Activated CD4-positive, alpha-beta memory T cell treated with anti-CD3 and anti-CD28 coated beads for 36 hours (primary cell): ENCODE results near the gene PLXNB1. TPM values are rescaled to one million over a fixed set of nuclear protein-coding genes. Genes with fewer than 3 reads are reported as not detected.
A peak's percentile ranks its signal among the peaks of the same experiment; 100 is the strongest.
"Not testable (repeated sequence)": the region's sequence is repeated elsewhere in the genome, so short reads cannot be mapped to it uniquely, and the experiment has no call there.

ENCODE experiments used
- CTCF ChIA-PET: fragments of 350-600 bp; sonication (Branson Sonifier 250); formaldehyde crosslinking; loops from one replicate; lab custom pipeline; 2021; ENCODE audit warnings: antibody characterized with exemption, inconsistent platforms; lab: Charles Lee
- POLR2A ChIA-PET: fragments of 350-600 bp; sonication (Branson Sonifier 250); formaldehyde crosslinking; loops from one replicate; lab custom pipeline; 2021; ENCODE audit warnings: antibody characterized with exemption; lab: Charles Lee
- DNase-seq: peaks from one replicate; pipeline ENCODE4 v3.0.0-alpha.2; 2020
- H3K27ac Mint-ChIP-seq: one replicate; pipeline ENCODE4 v1.8.0; 2021; ENCODE audit warnings: mixed read lengths
- H3K27me3 Mint-ChIP-seq: one replicate; pipeline ENCODE4 v1.8.0; 2021; ENCODE audit warnings: mixed read lengths
- H3K36me3 Mint-ChIP-seq: one replicate; pipeline ENCODE4 v1.8.0; 2021; ENCODE audit warnings: mixed read lengths
- H3K4me1 Mint-ChIP-seq: one replicate; pipeline ENCODE4 v1.8.0; 2021; ENCODE audit warnings: low read depth, mixed read lengths
- H3K4me3 Mint-ChIP-seq: one replicate; pipeline ENCODE4 v1.8.0; 2021; ENCODE audit warnings: mild to moderate bottlenecking, mixed read lengths
- H3K9me3 Mint-ChIP-seq: one replicate; pipeline ENCODE4 v1.8.0; 2021; ENCODE audit warnings: mixed read lengths
- intact Hi-C: fragments of 100-400 bp; cut with micrococcal nuclease; formaldehyde crosslinking; loops from one replicate; pipeline ENCODE4 v1.15.1; 2023
- total RNA-seq, 2 experiments: library from RNA; stranded (reverse); gene quantifications; one replicate each; pipeline ENCODE4 v1.2.3, GENCODE V29; 2021

The PLXNB1 gene
- 1 to 10 TPM; 3.2 to 3.8 TPM for total RNA-seq

GRCh38 chr3:48429960-48430707 is at the start of gene PLXNB1:
PLXNB1 (minus strand) TSS chr3:48430086; CDS start chr3:48424611, 5,475 bp downstream.
- intact Hi-C loops, result no loop called here
- no peak within 1 kb of the TSS for H3K27ac Mint-ChIP-seq
- H3K27me3 Mint-ChIP-seq, result no peaks in the 10 kb centered on the region
- DNase-seq, result peak; percentile 20
- ChIA-PET POLR2A (interaction anchor here (1.0 kb wide), 1 partner anchor 10 kb away, joined by 3 read pairs; the partner anchor contains the start of genes CCDC51 and TMA7), CTCF (interaction anchor here (1.2 to 2.4 kb wide), 2 partner anchors 29 to 119 kb away, joined by 4 to 11 read pairs; no protein-coding TSS in a partner anchor)
- H3K9me3 Mint-ChIP-seq, result no peaks in the 10 kb centered on the region
- H3K36me3 Mint-ChIP-seq, result peaks cover 4% of the 10 kb centered on the region
- H3K4me1 Mint-ChIP-seq, result peaks cover 5% of the 10 kb centered on the region
- H3K4me3 Mint-ChIP-seq, result peak within 1 kb of the TSS; percentile 69

GRCh38 chr3:48478626-48479555 is 49.0 kb upstream of the PLXNB1 start:
- CTCF ChIA-PET, result interaction anchor here (1.1 to 2.7 kb wide), 2 partner anchors 24 to 43 kb away, joined by 3 to 6 read pairs; no protein-coding TSS in a partner anchor
- Mint-ChIP-seq H3K27ac (peak overlapping the region; percentile 95), H3K9me3 (no peaks in the 10 kb centered on the region), H3K4me1 (peaks cover 39% of the 10 kb centered on the region), H3K27me3 (no peaks in the 10 kb centered on the region), H3K36me3 (peaks cover 2% of the 10 kb centered on the region), H3K4me3 (peak overlapping the region; percentile 76)
- POLR2A ChIA-PET, result interaction anchor here (1.2 to 1.7 kb wide), 3 partner anchors 11 to 25 kb away, joined by 3 to 6 read pairs (median 5); partner anchors contain the start of gene SHISA5
- DNase-seq, result peak; percentile 70
- intact Hi-C loops, result no loop called here

- CTCF ChIA-PET, result interaction anchor here (2.7 kb wide), 1 partner anchor 42 kb away, joined by 6 read pairs; no protein-coding TSS in a partner anchor
- H3K27ac Mint-ChIP-seq, result peak overlapping the region; percentile 95
- intact Hi-C loops, result no loop called here
- no peaks in the 10 kb centered on the region for H3K9me3 Mint-ChIP-seq
- POLR2A ChIA-PET, result interaction anchor here (1.7 kb wide), 1 partner anchor 26 kb away, joined by 5 read pairs; the partner anchor contains the start of gene SHISA5
- peaks cover 47% of the 10 kb centered on the region for H3K4me1 Mint-ChIP-seq
- H3K27me3 Mint-ChIP-seq, result no peaks in the 10 kb centered on the region
- peak overlapping the region; percentile 76 for H3K4me3 Mint-ChIP-seq
- DNase-seq, result no peak
- peaks cover 2% of the 10 kb centered on the region for H3K36me3 Mint-ChIP-seq
Observed at GRCh38 chr3:48477959-48478520, 48.2 kb upstream of the PLXNB1 start.

GRCh38 chr3:48476426-48477053 is 46.7 kb upstream of the PLXNB1 start:
- ChIA-PET CTCF (interaction anchor here (0.8 to 2.4 kb wide), 3 partner anchors 40 to 76 kb away, joined by 3 to 8 read pairs (median 3); no protein-coding TSS in a partner anchor), POLR2A (no interaction called here)
- Mint-ChIP-seq H3K27ac (peak overlapping the region; percentile 95), H3K4me3 (no peak overlapping the region), H3K36me3 (peaks cover 2% of the 10 kb centered on the region), H3K27me3 (no peaks in the 10 kb centered on the region), H3K9me3 (no peaks in the 10 kb centered on the region), H3K4me1 (peaks cover 47% of the 10 kb centered on the region)
- intact Hi-C loops, result no loop called here
- no peak for DNase-seq

GRCh38 chr3:48475188-48475587 is 45.3 kb upstream of the PLXNB1 start:
- CTCF ChIA-PET, result interaction anchor here (2.4 to 5.9 kb wide), 2 partner anchors 39 to 74 kb away, joined by 8 to 40 read pairs; no protein-coding TSS in a partner anchor
- Mint-ChIP-seq H3K4me1 (peaks cover 48% of the 10 kb centered on the region), H3K27ac (peak overlapping the region; percentile 70), H3K9me3 (no peaks in the 10 kb centered on the region), H3K4me3 (no peak overlapping the region), H3K27me3 (no peaks in the 10 kb centered on the region), H3K36me3 (peaks cover 2% of the 10 kb centered on the region)
- POLR2A ChIA-PET, result no interaction called here
- intact Hi-C loops, result no loop called here
- no peak for DNase-seq

GRCh38 chr3:48474619-48475018 is 44.7 kb upstream of the PLXNB1 start:
- Mint-ChIP-seq H3K27ac (peak overlapping the region; percentile 70), H3K36me3 (peaks cover 5% of the 10 kb centered on the region), H3K27me3 (no peaks in the 10 kb centered on the region), H3K9me3 (no peaks in the 10 kb centered on the region), H3K4me3 (peak overlapping the region; percentile 13), H3K4me1 (peaks cover 52% of the 10 kb centered on the region)
- ChIA-PET CTCF (interaction anchor here (4.5 to 5.9 kb wide), 2 partner anchors 38 to 83 kb away, joined by 26 to 40 read pairs; partner anchors contain the start of gene PFKFB4), POLR2A (no interaction called here)
- intact Hi-C loops, result no loop called here
- no peak for DNase-seq

GRCh38 chr3:48474031-48474430 is 44.1 kb upstream of the PLXNB1 start:
- intact Hi-C loops, H3K4me3 Mint-ChIP-seq, H3K9me3 Mint-ChIP-seq, H3K36me3 Mint-ChIP-seq, H3K27me3 Mint-ChIP-seq, DNase-seq, H3K27ac Mint-ChIP-seq: not testable (repeated sequence)
- ChIA-PET CTCF (interaction anchor here (0.6 to 5.9 kb wide), 14 partner anchors 12 to 358 kb away, joined by 3 to 40 read pairs (median 5); partner anchors contain the start of genes CCDC51, PFKFB4, SLC26A6 and TMA7), POLR2A (interaction anchor here (0.9 to 2.4 kb wide), 3 partner anchors 34 to 161 kb away, joined by 3 to 14 read pairs (median 3); partner anchors contain the start of genes CCDC51, SLC26A6 and TMA7)
- peaks cover 53% of the 10 kb centered on the region for H3K4me1 Mint-ChIP-seq

GRCh38 chr3:48473617-48473952 is 43.7 kb upstream of the PLXNB1 start:
- intact Hi-C loops, result loop anchor here (1.0 to 2.0 kb wide), 4 partner anchors 33 to 161 kb away; partner anchors contain the start of genes CCDC51, SLC26A6 and TMA7
- DNase-seq, result no peak
- Mint-ChIP-seq H3K4me1 (peaks cover 53% of the 10 kb centered on the region), H3K27ac (peak overlapping the region; percentile 98), H3K27me3 (no peaks in the 10 kb centered on the region), H3K4me3 (peak overlapping the region; percentile 79), H3K9me3 (no peaks in the 10 kb centered on the region), H3K36me3 (peaks cover 10% of the 10 kb centered on the region)
- POLR2A ChIA-PET, result interaction anchor here (0.7 to 2.4 kb wide), 10 partner anchors 9 to 549 kb away, joined by 3 to 14 read pairs (median 4); partner anchors contain the start of genes ATRIP, CCDC51, NDUFAF3 and SLC26A6
- CTCF ChIA-PET, result interaction anchor here (0.6 to 5.9 kb wide), 19 partner anchors 12 to 357 kb away, joined by 3 to 40 read pairs (median 4); partner anchors contain the start of genes CCDC51, PFKFB4, SLC26A6 and TMA7

- peak; percentile 98 for DNase-seq
- H3K36me3 Mint-ChIP-seq, result peaks cover 13% of the 10 kb centered on the region
- POLR2A ChIA-PET, result interaction anchor here (0.7 to 2.4 kb wide), 17 partner anchors 9 to 549 kb away, joined by 3 to 14 read pairs (median 4); partner anchors contain the start of genes ATRIP, CCDC51, NDUFAF3 and PFKFB4
- H3K4me1 Mint-ChIP-seq, result peaks cover 50% of the 10 kb centered on the region
- peak overlapping the region; percentile 98 for H3K27ac Mint-ChIP-seq
- no peaks in the 10 kb centered on the region for H3K9me3 Mint-ChIP-seq
- intact Hi-C loops, result loop anchor here (1.0 to 2.0 kb wide), 4 partner anchors 33 to 162 kb away; partner anchors contain the start of genes CCDC51, SLC26A6 and TMA7
- peak overlapping the region; percentile 79 for H3K4me3 Mint-ChIP-seq
- CTCF ChIA-PET, result interaction anchor here (0.6 to 5.9 kb wide), 22 partner anchors 9 to 483 kb away, joined by 3 to 40 read pairs (median 3); partner anchors contain the start of genes CCDC51, PFKFB4, SLC26A6 and TMA7
- H3K27me3 Mint-ChIP-seq, result no peaks in the 10 kb centered on the region
Observed at GRCh38 chr3:48472923-48473616, 43.2 kb upstream of the PLXNB1 start.

- CTCF ChIA-PET, result interaction anchor here (0.6 to 5.9 kb wide), 20 partner anchors 10 to 483 kb away, joined by 3 to 40 read pairs (median 3); partner anchors contain the start of genes CCDC51, PFKFB4, SLC26A6 and TMA7
- peaks cover 17% of the 10 kb centered on the region for H3K36me3 Mint-ChIP-seq
- intact Hi-C loops, result loop anchor here (2.0 kb wide), 1 partner anchor 162 kb away; the partner anchor contains the start of gene SLC26A6
Observed at GRCh38 chr3:48472673-48472922, 42.7 kb upstream of the PLXNB1 start.

More at GRCh38 chr3:48472673-48472922, 42.7 kb upstream of the PLXNB1 start:
- peak overlapping the region; percentile 98 for H3K27ac Mint-ChIP-seq
- H3K4me1 Mint-ChIP-seq, result peaks cover 50% of the 10 kb centered on the region
- POLR2A ChIA-PET, result interaction anchor here (0.6 to 2.4 kb wide), 14 partner anchors 8 to 550 kb away, joined by 3 to 14 read pairs (median 4); partner anchors contain the start of genes ATRIP, CCDC51, NDUFAF3 and PFKFB4
- H3K27me3 Mint-ChIP-seq, result no peaks in the 10 kb centered on the region
- no peaks in the 10 kb centered on the region for H3K9me3 Mint-ChIP-seq
- DNase-seq, result no peak
- peak overlapping the region; percentile 79 for H3K4me3 Mint-ChIP-seq
